ENCODE results near the gene ORMDL2.

The ORMDL2 gene

GRCh38 chr12:55838361-55838760 lies 20.5 kb downstream of the ORMDL2 start:
- Mint-ChIP-seq H3K27me3 (peaks cover 5 to 8% of the 10 kb centered on the region in 2 donors), H3K4me3 (no peak overlapping the region), H3K9me3 (no peaks in the 10 kb centered on the region), H3K4me1 (peaks cover 0 to 3% of the 10 kb centered on the region in 2 donors), H3K36me3 (peaks cover 3 to 4% of the 10 kb centered on the region in 2 donors), H3K27ac (no peak overlapping the region)
- ATAC-seq (replicated peaks) (no peak), DNase-seq (no peak)

- Mint-ChIP-seq H3K36me3 (peaks cover 0 to 2% of the 10 kb centered on the region in 2 donors), H3K27ac (no peak overlapping the region)
- no peak for ATAC-seq (replicated peaks)
Observed at GRCh38 chr12:55839345-55840140, 21.7 kb downstream of the ORMDL2 start.

GRCh38 chr12:55840581-55841351 lies 22.9 kb downstream of the ORMDL2 start:
- Mint-ChIP-seq H3K4me3 (no peak overlapping the region), H3K36me3 (no peaks in the 10 kb centered on the region), H3K4me1 (peaks cover 0 to 2% of the 10 kb centered on the region in 2 donors), H3K9me3 (no peaks in the 10 kb centered on the region), H3K27me3 (peaks cover 5 to 14% of the 10 kb centered on the region in 2 donors), H3K27ac (no peak overlapping the region)
- DNase-seq (no peak), ATAC-seq (replicated peaks) (no peak)

More at GRCh38 chr12:55839345-55840140, 21.7 kb downstream of the ORMDL2 start:
- no peak for DNase-seq
- Mint-ChIP-seq H3K9me3 (no peaks in the 10 kb centered on the region), H3K4me1 (peaks cover 0 to 2% of the 10 kb centered on the region in 2 donors), H3K4me3 (no peak overlapping the region), H3K27me3 (peaks cover 5 to 14% of the 10 kb centered on the region in 2 donors)

GRCh38 chr12:55842681-55843429 lies 25.0 kb downstream of the ORMDL2 start, which contains the start of gene MMP19:
MMP19 (minus strand) TSS chr12:55842936; CDS start chr12:55842830, 106 bp downstream.
- DNase-seq, result no peak
- no peak for ATAC-seq (replicated peaks)
- H3K27me3 Mint-ChIP-seq, result peaks cover 5 to 14% of the 10 kb centered on the region in 2 donors
- H3K36me3 Mint-ChIP-seq, result no peaks in the 10 kb centered on the region
- H3K27ac Mint-ChIP-seq, result no peak within 1 kb of the TSS
- H3K9me3 Mint-ChIP-seq, result no peaks in the 10 kb centered on the region
- H3K4me3 Mint-ChIP-seq, result no peak within 1 kb of the TSS
- H3K4me1 Mint-ChIP-seq, result peaks cover 6 to 10% of the 10 kb centered on the region in 2 donors

- ATAC-seq (replicated peaks) (no peak), DNase-seq (no peak)
- no peaks in the 10 kb centered on the region for H3K9me3 Mint-ChIP-seq
- H3K36me3 Mint-ChIP-seq, result no peaks in the 10 kb centered on the region
- H3K4me1 Mint-ChIP-seq, result peaks cover 6 to 10% of the 10 kb centered on the region in 2 donors
- H3K27ac Mint-ChIP-seq, result no peak overlapping the region
- no peak overlapping the region for H3K4me3 Mint-ChIP-seq
- peaks cover 4 to 14% of the 10 kb centered on the region in 2 donors for H3K27me3 Mint-ChIP-seq
Observed at GRCh38 chr12:55843431-55843830, 25.6 kb downstream of the ORMDL2 start.

GRCh38 chr12:55844961-55845360 lies 27.1 kb downstream of the ORMDL2 start:
- Mint-ChIP-seq H3K36me3 (no peaks in the 10 kb centered on the region), H3K27ac (no peak overlapping the region), H3K9me3 (no peaks in the 10 kb centered on the region), H3K4me3 (no peak overlapping the region), H3K4me1 (peaks cover 6 to 15% of the 10 kb centered on the region in 2 donors), H3K27me3 (peaks cover 4 to 21% of the 10 kb centered on the region in 2 donors)
- ATAC-seq (replicated peaks), result no peak
- no peak for DNase-seq

GRCh38 chr12:55845361-55845760 lies 27.5 kb downstream of the ORMDL2 start:
- ATAC-seq (replicated peaks), result no peak
- Mint-ChIP-seq H3K27ac (no peak overlapping the region), H3K4me3 (no peak overlapping the region), H3K27me3 (peaks cover 4 to 24% of the 10 kb centered on the region in 2 donors), H3K9me3 (no peaks in the 10 kb centered on the region), H3K36me3 (no peaks in the 10 kb centered on the region), H3K4me1 (peaks cover 6 to 15% of the 10 kb centered on the region in 2 donors)
- no peak for DNase-seq

GRCh38 chr12:55845785-55846496 lies 28.1 kb downstream of the ORMDL2 start:
- H3K4me3 Mint-ChIP-seq, result no peak overlapping the region
- no peak overlapping the region for H3K27ac Mint-ChIP-seq
- ATAC-seq (replicated peaks) (no peak), DNase-seq (no peak)
- H3K4me1 Mint-ChIP-seq, result peaks cover 6 to 15% of the 10 kb centered on the region in 2 donors
- peaks cover 4 to 30% of the 10 kb centered on the region in 2 donors for H3K27me3 Mint-ChIP-seq
- no peaks in the 10 kb centered on the region for H3K36me3 Mint-ChIP-seq
- no peaks in the 10 kb centered on the region for H3K9me3 Mint-ChIP-seq

GRCh38 chr12:55847033-55847432 lies 29.2 kb downstream of the ORMDL2 start:
- H3K36me3 Mint-ChIP-seq, result no peaks in the 10 kb centered on the region

GRCh38 chr12:55847603-55848291 lies 29.9 kb downstream of the ORMDL2 start:
- H3K27me3 Mint-ChIP-seq, result peaks cover 11 to 24% of the 10 kb centered on the region in 2 donors
- peak; percentile 63 to 69 for ATAC-seq (replicated peaks)
- no peaks in the 10 kb centered on the region for H3K36me3 Mint-ChIP-seq
- H3K9me3 Mint-ChIP-seq, result no peaks in the 10 kb centered on the region
- peak overlapping the region in 1 of 2 donors; percentile 47 for H3K4me3 Mint-ChIP-seq
- H3K4me1 Mint-ChIP-seq, result peaks cover 4 to 15% of the 10 kb centered on the region in 2 donors
- no peak for DNase-seq
- peak overlapping the region; percentile 85 for H3K27ac Mint-ChIP-seq

More at GRCh38 chr12:55847033-55847432, 29.2 kb downstream of the ORMDL2 start:
- no peaks in the 10 kb centered on the region for H3K9me3 Mint-ChIP-seq
- no peak for DNase-seq
- peaks cover 4 to 15% of the 10 kb centered on the region in 2 donors for H3K4me1 Mint-ChIP-seq
- H3K27me3 Mint-ChIP-seq, result peaks cover 4 to 30% of the 10 kb centered on the region in 2 donors
- peak overlapping the region; percentile 85 for H3K27ac Mint-ChIP-seq
- H3K4me3 Mint-ChIP-seq, result peak overlapping the region in 1 of 2 donors; percentile 6
- peak; percentile 55 to 70 for ATAC-seq (replicated peaks)

- DNase-seq, result no peak
- Mint-ChIP-seq H3K4me3 (no peak overlapping the region), H3K9me3 (no peaks in the 10 kb centered on the region), H3K27me3 (peaks cover 11 to 16% of the 10 kb centered on the region in 2 donors), H3K27ac (no peak overlapping the region), H3K36me3 (no peaks in the 10 kb centered on the region), H3K4me1 (peaks cover 4 to 15% of the 10 kb centered on the region in 2 donors)
- ATAC-seq (replicated peaks), result no peak
Observed at GRCh38 chr12:55849616-55850343, 31.9 kb downstream of the ORMDL2 start.

- no peak for ATAC-seq (replicated peaks)
- peaks cover 4 to 15% of the 10 kb centered on the region in 2 donors for H3K4me1 Mint-ChIP-seq
- no peaks in the 10 kb centered on the region for H3K9me3 Mint-ChIP-seq
- no peak overlapping the region for H3K4me3 Mint-ChIP-seq
- no peak overlapping the region for H3K27ac Mint-ChIP-seq
- no peaks in the 10 kb centered on the region for H3K36me3 Mint-ChIP-seq
- peaks cover 11 to 16% of the 10 kb centered on the region in 2 donors for H3K27me3 Mint-ChIP-seq
- DNase-seq, result no peak
Observed at GRCh38 chr12:55850401-55850800, 32.6 kb downstream of the ORMDL2 start.
